ENCODE data around the gene ST8SIA4.

Gene ST8SIA4

DNA sequence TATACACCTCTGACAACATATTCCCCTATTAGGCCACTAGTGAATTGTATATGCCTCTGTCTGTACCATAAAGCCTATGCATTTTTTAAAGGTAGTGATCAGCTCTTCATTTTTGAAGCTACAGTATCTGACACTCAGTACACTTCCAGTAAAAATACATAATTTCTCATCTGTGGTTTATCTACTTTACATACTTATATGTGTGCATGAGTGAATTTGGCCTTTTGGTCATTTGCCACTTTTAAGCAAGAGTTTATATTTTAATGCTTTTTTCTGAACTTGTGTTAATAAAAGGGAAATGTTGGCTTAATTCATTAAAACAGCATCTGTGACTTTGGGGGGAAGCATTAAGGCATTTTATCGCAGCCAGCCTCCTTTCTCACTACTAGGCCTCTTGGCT, 47.8 kb downstream of the ST8SIA4 start:
- Histone ChIP-seq H3K4me3 (ENCODE audit: low read depth, low read length) (no peak overlapping the region), H3K36me3 (replicated peaks) (no peaks in the 10 kb centered on the region), H3K27me3 (replicated peaks) (no peaks in the 10 kb centered on the region), H3K27ac (no peak overlapping the region)
- in situ Hi-C loops (cut with HindIII; ENCODE audit: low pct_ligation_motif_present, low sequenced_read_pairs) = no loop called here
- TF ChIP-seq, protein P1, sequence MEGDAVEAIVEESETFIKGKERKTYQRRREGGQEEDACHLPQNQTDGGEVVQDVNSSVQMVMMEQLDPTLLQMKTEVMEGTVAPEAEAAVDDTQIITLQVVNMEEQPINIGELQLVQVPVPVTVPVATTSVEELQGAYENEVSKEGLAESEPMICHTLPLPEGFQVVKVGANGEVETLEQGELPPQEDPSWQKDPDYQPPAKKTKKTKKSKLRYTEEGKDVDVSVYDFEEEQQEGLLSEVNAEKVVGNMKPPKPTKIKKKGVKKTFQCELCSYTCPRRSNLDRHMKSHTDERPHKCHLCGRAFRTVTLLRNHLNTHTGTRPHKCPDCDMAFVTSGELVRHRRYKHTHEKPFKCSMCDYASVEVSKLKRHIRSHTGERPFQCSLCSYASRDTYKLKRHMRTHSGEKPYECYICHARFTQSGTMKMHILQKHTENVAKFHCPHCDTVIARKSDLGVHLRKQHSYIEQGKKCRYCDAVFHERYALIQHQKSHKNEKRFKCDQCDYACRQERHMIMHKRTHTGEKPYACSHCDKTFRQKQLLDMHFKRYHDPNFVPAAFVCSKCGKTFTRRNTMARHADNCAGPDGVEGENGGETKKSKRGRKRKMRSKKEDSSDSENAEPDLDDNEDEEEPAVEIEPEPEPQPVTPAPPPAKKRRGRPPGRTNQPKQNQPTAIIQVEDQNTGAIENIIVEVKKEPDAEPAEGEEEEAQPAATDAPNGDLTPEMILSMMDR (IDR thresholded peaks at IDR 0.05; ENCODE audit: low read depth, low read length, missing control alignments) = no peak
- DNase-seq = no peak

DNA sequence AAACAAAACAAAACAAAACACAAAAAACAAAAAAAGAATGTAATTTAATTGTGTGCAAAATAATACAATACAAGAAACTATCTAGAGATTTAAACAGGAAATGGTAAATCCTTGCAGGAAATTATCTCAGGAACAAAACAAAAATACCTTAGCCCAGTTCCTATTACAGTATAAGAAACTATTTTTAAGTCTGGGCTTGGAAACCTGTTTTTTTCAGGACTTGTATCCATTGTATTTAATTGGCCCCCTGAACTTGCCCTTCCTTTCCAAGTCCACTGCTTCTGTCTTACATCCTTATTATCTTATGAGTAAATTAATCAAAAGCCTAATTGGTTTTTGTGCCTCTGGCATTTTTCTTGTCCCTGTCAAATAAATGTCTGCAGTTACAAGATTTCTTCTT, 48.5 kb downstream of the ST8SIA4 start:
- TF ChIP-seq, protein P1 (IDR thresholded peaks at IDR 0.05; ENCODE audit: low read depth, low read length, missing control alignments) = no peak
- no peak overlapping the region for H3K4me3 ChIP-seq (ENCODE audit: low read depth, low read length)
- no peak for DNase-seq
- H3K36me3 ChIP-seq (replicated peaks) = no peaks in the 10 kb centered on the region
- no peaks in the 10 kb centered on the region for H3K27me3 ChIP-seq (replicated peaks)
- in situ Hi-C loops (cut with HindIII; ENCODE audit: low pct_ligation_motif_present, low sequenced_read_pairs) = no loop called here
- H3K27ac ChIP-seq = no peak overlapping the region

DNA sequence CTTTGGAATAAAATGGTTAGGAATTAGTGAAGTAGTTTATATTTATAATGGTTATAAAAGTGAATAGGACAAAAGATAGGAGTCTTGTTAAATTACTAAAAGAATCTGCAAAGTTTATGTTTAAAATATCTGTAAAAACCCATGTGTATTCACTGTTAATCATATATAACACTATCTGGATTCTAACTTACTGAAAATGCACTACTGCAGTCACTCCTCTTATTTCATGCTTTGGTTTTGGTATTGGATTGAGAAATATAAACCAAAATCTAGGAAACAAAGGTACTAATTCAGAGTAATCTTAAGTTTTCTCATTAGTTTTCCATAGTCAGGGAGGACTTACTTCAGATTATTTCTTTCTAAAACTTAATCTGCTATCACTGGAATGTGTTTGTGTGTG, 49.5 kb downstream of the ST8SIA4 start:
- Histone ChIP-seq H3K4me3 (ENCODE audit: low read depth, low read length) (no peak overlapping the region), H3K27ac (no peak overlapping the region), H3K36me3 (replicated peaks) (no peaks in the 10 kb centered on the region), H3K27me3 (replicated peaks) (no peaks in the 10 kb centered on the region)
- no peak for DNase-seq
- in situ Hi-C loops (cut with HindIII; ENCODE audit: low pct_ligation_motif_present, low sequenced_read_pairs) = no loop called here
- TF ChIP-seq, protein P1 (IDR thresholded peaks at IDR 0.05; ENCODE audit: low read depth, low read length, missing control alignments) = no peak

DNA sequence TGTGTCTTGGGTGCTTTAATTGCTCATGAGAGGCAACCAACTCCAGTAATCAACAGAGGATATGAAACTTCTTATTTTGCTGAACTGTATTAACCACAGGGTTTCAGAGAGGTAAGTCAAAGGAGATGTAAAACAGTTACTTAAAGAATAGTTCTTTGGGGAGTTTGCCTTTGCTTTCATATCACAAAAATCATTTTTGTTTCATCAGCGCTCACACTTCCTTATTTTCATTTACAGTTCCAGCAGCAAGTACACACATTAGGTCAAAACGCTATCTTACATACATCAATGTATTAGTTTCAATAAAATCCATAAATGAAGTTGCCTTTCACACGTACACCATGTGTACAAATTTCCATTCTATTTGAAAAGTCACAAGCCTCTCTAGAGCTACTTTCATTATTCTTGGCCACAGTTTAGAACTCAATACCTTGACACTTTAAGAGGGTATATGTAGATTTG, 50.1 kb downstream of the ST8SIA4 start:
- TF ChIP-seq, protein P1 (IDR thresholded peaks at IDR 0.05; ENCODE audit: low read depth, low read length, missing control alignments) = no peak
- H3K4me3 ChIP-seq (ENCODE audit: low read depth, low read length) = no peak overlapping the region
- no peak for DNase-seq
- H3K27ac ChIP-seq = no peak overlapping the region
- in situ Hi-C loops (cut with HindIII; ENCODE audit: low pct_ligation_motif_present, low sequenced_read_pairs) = no loop called here
- H3K36me3 ChIP-seq (replicated peaks) = no peaks in the 10 kb centered on the region
- H3K27me3 ChIP-seq (replicated peaks) = no peaks in the 10 kb centered on the region

DNA sequence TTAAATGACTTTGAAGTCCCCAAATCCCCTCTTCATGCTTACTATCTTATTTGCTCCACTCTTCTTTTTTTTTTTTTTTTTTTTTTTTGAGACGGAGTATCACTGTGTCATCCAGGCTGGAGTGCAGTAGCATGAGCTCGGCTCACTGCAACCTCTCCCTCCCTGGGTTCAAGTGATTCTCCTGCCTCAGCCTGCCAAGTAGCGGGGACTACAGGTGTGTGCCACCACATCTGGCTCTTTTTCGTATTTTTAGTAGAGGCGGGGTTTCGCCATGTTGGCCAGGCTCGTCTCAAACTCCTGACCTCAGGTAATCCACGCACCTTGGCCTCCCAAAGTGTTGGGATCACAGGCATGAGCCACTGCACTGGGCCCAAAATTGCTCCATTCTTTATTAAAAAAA, 51.0 kb downstream of the ST8SIA4 start:
- Histone ChIP-seq H3K36me3 (replicated peaks) (no peaks in the 10 kb centered on the region), H3K27me3 (replicated peaks) (no peaks in the 10 kb centered on the region), H3K27ac (no peak overlapping the region), H3K4me3 (ENCODE audit: low read depth, low read length) (no peak overlapping the region)
- no peak for DNase-seq
- in situ Hi-C loops (cut with HindIII; ENCODE audit: low pct_ligation_motif_present, low sequenced_read_pairs) = no loop called here
- TF ChIP-seq, protein P1 (IDR thresholded peaks at IDR 0.05; ENCODE audit: low read depth, low read length, missing control alignments) = no peak

DNA sequence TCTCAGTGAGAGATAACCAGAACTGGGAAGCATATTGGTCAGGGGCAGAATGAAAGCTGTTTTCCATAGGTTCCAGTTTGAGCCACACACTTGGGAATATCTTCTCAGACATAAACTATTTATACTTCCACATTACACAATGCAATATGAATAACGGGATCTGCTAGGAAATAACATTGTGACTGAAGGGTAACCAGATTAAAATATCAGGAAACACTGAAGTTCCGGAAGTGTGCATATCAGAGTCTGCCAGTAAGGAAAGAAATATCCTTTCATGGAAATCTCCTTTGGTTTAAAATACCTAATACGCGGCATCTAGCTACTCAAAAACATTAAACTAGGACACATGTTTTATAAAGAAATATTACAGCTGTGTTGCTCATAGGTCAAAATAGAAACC, 56.3 kb downstream of the ST8SIA4 start:
- H3K4me3 ChIP-seq (ENCODE audit: low read depth, low read length) = no peak overlapping the region
- no peak for DNase-seq
- in situ Hi-C loops (cut with HindIII; ENCODE audit: low pct_ligation_motif_present, low sequenced_read_pairs) = no loop called here
- no peaks in the 10 kb centered on the region for H3K27me3 ChIP-seq (replicated peaks)
- H3K27ac ChIP-seq = no peak overlapping the region
- TF ChIP-seq, protein P1 (IDR thresholded peaks at IDR 0.05; ENCODE audit: low read depth, low read length, missing control alignments) = no peak
- H3K36me3 ChIP-seq (replicated peaks) = no peaks in the 10 kb centered on the region

All from brain microvascular endothelial cell (primary cell).